Limb (tissue), 2 donors: Measurements from ENCODE around the gene PCED1A.
A peak's percentile ranks its signal among the peaks of the same experiment; 100 is the strongest.
"Not testable (repeated sequence)": the region's sequence is repeated elsewhere in the genome, so short reads cannot be mapped to it uniquely, and the experiment has no call there.

Source experiments
- DNase-seq, 2 donors: peaks; one replicate each; pipeline ENCODE4 v3.0.0-alpha.2; 2016; ENCODE audit errors: extremely low spot score in 2 of 2

Gene PCED1A

DNA sequence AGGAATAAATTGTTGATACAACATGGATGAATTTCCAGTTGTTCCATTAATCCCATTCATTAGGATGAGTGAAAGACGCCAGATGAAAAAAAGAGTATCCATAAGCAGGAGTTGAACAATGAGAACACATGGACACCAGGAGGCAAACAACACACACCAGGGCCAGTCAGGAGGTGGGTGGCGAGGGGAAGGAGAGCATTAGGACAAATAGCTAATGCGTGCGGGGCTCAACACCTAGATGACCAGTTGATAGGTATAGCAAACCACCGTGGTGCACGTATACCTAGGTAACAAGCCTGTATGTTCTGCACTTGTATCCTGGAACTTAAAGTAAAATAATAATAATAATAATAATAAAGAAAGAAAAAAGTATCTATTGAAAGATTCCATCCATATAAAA lies 11.1 kb downstream of the PCED1A start:
- no peak for DNase-seq

DNA sequence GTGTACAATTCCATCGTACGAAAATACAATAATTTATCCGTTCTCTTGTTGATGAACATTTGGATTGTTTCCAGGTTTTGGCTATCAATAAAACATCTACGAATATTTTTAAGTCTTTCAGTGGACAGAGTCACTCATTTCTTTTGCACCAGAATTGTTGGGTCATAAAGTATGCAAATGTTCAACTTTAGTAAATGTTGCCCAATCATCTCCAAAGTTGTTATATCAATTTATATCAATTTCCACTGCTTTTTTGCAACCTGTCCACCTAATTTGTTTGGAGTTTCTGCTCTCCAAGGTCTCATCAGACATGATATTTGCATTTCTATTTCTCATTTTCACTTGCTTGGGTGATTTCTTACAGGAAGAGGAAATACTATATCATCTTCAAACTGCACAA lies 13.8 kb downstream of the PCED1A start:
- DNase-seq = no peak

DNA sequence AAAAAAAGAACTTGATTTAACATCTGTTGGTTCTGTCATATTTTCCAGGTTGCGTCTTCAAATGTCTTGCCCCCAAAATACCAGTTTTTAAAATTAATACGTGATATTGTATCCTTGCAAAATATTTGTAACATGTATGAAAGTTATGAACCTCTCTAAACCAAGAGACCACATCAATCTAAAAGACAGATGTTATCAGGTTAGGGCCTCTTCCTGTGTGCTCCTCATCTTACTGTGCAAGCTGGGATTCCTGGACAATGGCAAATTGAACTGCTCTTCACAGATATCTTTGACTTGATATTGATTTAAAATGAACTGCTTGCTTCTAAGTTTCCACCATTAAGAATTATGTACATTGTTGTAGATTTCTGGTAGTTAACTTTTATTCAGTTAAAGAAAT lies 14.7 kb downstream of the PCED1A start:
- no peak for DNase-seq

DNA sequence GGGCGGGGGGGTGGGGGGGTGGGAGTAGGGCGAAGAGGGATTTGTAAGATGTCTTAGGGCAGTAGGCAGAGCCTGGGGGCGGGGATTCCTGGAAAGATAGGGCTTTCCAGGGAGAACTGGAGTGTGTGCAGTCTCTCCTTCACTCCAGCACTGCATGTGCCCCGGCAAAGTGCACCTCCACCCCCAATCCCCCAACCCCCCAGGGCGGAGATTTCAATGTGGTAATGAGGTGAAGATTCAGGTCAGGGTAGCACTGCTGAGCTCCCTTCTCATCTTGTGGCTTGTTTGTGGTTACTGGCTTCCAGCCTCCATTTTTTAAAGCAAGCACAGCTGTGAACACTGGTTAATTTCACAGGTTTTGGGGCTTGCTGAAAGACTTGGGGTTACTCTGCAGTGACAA lies 18.4 kb downstream of the PCED1A start:
- DNase-seq = no peak

DNA sequence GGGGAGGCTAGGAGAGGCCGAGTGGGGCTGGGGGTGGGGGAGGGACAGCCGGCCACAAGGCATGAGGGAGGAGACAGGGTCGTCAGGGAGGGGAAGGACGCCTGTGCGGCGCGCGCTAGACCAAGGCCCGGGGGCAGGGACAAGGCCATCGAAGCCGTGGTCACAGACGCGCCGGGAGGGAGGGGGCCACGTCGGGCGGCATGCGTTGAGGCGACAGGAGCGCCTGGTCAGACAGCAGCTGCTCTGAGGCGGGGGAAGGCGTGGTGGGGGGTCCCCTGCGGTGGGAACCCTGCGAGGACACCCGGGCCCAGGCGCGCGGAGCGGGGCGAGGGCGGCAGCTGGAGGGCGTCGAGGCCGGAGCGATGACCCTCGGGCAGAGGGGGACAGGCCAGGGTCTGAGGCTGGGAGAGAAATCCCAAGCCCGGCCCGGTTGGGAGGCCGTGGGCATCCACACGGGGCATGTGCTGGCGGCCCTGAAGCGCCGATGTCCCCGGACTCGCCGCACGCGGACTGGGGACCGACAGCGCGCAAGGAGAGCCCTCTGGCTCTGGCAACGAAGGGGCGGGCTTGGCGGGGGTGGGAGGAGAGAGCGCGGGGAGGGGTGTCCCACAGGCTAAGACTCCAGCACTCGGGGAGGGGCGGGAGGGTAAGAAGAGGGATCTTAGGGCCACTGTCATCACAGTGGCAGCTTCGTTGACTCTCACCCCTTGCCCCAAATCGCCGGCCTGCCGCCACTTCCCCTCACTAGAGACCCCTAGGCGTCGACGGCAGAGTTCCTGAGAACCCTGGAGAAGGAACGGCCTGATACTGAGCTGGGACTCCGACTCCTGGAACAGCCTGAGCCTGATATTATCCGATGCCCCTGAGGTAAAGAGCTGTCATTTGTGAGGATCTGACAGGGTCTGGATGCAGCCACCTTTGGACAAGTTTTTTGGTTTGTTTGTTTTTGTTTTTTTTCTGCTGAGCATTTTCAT lies 19.3 kb downstream of the PCED1A start:
- peak in 1 of 2 donors; percentile 40 for DNase-seq

DNA sequence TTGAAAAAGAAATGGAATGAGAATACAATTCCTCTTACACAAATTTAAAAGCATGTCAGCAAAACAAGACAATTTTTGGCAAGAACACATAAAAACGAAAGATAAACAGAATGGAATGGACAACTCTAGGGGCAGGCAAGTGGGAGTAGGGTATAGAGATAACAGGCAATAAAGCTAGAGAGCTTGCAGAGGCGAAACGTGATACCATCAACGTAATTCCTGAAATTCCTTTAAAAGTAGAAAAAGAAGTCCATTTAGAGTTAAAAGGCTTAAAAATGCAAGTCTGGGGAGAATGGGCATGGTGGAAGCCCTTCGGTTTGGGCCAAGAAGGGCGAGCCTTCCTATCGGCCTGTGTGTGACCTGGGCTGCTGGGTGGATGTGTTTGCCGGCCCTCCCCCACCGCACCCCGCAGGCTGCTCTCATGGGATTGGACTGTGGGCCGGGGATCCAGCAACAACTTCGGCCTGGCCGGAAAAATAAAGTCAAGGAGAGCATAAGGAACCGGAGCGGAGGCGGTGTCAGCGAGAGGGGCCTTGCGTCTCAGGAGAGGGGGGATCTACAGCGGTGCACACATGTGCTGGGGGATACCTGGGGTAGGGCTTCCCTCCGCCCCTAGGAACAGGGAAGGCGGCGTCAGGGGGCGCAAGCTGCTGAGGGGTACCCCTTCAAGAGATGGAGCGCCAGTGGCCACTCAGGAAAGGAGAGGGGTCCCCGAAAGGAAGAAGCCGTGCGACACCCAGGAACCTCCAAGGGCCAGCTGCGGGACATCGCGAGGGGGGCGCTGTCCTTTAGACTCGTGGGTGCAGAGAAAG lies 20.2 kb downstream of the PCED1A start:
- DNase-seq = peak in 1 of 2 donors; percentile 36

DNA sequence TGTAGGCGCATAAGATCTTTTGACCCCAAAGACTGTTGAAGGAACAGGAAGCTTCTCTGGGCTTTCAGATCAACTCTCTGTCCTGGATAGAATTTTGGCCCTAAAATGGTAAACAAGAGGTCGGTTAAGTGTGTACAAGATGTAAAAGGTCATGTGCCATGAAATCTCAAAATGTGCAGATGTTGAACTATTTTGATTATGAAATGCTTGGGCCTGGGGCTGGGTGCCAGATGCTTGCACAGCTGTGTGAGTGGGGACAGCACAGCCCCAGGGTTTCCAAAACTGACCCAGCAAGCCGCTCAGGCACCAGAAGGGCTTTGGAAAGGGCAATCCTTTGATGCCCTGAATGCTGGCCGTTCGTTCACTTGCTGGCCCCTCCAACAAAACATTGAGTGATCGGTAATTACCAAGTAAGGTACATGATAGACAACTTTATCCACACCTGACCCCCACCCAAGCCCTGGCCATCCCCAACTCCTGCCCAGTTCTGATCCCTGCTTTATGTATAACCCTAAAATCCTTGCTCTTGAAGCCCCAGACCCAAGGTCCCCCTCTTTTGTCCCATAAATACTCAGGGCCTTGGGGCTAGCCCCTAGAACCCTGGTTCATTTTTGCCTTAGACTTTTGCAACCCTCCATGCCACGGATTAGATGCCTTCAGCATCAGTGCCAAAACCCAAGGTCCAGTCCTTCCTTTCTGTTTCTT lies 22.4 kb downstream of the PCED1A start:
- no peak for DNase-seq

DNA sequence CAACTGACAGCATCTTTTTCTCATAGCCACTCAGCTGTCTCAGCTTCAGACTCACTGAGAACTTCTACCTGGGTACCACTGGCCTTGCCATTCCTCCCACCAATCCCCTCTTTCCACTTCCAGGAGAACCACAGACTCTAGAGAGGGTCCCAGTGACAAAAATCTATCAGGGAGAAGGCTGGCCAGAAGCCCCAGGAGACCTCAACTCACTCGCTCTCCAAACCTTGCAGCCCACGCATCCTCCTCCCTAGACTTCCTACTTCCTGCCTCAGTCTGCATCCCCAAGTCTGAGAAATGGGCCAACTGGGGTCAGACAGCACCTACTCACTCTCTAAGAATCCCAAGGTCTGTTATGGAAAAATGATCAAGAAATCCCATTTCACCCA lies 23.1 kb downstream of the PCED1A start:
- DNase-seq = no peak

DNA sequence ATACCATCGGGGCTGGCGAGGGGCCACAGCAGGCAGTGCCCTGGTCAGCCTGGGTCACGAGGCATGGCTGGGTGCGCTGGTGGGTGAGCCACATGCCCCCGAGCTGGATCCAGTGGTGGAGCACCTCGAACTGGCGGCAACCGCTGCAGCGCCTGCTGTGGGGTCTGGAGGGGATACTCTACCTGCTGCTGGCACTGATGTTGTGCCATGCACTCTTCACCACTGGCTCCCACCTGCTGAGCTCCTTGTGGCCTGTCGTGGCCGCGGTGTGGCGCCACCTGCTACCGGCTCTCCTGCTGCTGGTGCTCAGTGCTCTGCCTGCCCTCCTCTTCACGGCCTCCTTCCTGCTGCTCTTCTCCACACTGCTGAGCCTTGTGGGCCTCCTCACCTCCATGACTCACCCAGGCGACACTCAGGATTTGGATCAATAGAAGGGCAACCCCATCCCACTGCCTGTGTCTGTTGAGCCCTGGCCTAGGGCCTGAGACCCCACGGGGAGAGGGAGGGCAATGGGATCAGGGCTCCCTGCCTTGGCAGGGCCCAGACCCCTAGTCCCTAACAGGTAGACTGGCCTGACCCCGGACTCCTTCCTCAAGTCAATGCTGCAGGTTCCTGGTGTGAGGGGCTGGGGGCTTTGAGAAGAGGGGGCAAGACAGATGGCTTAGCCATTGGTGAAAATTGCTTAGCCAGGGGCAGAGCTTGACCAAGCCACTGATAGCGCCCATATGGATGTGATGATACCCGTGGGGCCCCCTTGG lies 23.7 kb downstream of the PCED1A start:
- DNase-seq = no peak

DNA sequence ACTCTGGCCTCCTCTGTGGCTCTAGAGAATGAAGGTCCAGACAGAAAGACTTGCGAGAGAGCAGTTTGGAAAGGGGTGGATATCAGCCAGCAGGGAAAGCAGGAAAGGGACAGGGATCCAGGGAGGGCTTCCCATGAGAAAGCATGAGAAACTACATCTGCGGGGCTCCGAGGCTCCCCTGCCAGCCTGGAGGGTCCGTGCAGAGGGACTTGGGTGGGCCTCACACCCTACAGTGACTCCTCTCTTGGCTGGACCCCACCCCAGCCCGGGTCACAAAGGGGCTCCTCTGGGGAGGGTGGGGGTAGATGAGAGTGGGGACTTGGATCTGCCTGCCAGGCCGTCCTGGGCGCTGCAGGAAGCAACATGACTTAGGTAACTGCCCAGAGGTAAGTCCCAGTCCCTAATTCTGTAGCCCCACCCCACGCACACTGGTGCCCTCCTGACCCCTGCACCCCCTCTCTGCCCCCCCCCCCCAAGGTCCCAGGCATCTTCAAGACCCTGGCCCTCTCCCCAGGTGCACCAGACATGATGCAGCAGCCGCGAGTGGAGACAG lies 24.3 kb downstream of the PCED1A start, which contains the start of gene TMEM239:
TMEM239 (plus strand) TSS at position 335 of the 553 bp plus-strand sequence; CDS start at position 526, 191 bp downstream.
- DNase-seq = no peak

DNA sequence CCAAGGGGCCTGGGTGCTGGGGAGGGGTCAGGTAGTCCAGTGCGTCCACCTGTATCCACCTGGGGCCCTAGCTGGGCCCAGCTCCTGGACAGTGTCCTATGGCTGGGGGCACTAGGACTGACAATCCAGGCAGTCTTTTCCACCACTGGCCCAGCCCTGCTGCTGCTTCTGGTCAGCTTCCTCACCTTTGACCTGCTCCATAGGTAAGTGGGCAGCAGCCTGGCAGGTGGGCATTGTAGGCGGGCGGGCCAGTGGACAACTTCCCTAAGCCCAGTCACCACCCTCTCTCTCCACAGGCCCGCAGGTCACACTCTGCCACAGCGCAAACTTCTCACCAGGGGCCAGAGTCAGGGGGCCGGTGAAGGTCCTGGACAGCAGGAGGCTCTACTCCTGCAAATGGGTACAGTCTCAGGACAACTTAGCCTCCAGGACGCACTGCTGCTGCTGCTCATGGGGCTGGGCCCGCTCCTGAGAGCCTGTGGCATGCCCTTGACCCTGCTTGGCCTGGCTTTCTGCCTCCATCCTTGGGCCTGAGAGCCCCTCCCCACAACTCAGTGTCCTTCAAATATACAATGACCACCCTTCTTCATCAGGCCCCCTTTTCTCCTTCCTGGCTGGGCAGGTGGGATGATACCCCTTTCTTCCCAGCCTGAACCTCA lies 25.1 kb downstream of the PCED1A start:
- no peak for DNase-seq

DNA sequence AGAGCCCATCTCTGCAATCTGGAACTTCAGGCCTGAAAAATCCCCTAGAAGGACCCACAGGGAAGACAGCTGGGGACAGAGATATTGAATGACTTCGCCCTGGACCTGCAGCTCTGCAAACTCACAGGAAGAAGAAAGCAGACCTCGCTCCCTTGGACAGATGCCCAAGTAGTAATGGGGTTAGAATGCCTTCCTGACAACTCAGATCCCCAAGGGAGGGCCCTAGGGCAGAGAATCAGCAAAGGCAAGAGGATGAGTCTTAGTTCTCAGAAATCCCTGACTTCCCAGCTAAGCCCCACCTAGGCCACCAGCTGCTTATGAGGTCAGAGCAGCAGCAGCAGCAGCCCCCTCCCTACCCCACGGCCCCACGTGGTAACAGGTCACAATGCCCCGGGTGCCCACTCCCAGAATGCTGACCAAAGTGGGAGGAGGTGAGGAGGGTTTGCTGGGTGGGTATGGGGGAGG lies 25.8 kb downstream of the PCED1A start, which contains the start of gene C20orf141:
C20orf141 (plus strand) TSS at position 401 of the 465 bp plus-strand sequence. CDS start 198 bp downstream, outside the sequence.
- peak in 1 of 2 donors; percentile 37 for DNase-seq

DNA sequence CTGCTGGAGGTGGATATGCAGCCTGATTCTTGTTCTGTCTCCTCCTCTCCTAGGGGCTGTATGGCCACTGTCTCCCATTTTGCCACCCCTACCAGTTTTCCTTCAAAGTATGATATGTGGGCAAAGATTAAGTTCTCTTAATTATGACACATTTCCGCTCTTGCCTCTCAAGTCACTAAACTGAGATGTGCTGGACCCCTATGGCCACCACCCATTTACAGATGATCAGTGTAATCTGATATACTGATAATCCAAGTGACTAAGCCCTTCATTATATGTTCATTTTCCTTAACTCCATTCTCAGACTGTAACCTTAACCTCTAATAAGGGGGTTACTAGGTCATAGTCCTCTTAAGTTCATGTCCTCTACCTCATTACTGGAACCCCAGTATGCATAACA lies 26.4 kb downstream of the PCED1A start:
- DNase-seq = no peak

DNA sequence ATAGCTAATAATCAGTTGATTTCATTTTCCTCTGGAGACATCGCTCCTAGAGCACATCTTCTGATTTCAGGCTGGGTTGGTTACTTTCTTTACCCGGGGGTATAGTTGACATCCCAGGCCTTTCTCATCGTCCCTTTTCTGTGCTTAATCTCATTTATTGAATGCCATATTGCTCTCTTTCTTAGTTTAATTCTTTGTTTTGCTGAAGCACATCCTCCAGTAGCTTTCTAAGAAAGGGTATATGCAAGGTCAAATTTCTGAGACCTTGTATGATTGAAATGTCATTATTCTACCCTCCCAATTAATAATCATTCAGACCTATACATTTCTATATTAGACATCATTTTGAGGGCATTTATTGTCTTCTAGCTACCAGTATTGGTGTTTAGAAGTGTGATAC lies 28.3 kb downstream of the PCED1A start:
- no peak for DNase-seq

DNA sequence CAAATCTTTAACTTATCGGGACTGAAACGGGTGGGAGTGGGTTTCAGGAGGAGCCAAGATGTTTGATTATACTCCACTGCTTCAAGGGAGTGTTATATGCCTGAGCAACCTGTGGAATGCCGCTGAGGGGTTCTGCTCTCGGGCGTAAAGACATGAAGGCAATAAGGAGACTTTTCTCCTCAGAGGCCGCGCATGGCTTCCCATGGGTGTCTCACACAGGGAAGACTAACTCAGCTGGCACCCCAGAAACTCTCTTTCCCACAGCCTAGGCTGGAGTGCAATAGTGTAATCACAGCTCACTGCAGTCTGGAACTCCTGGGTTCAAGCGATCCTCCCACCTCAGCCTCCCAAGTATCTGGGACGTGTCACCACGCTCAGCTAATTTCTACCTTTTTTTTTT lies 30.8 kb downstream of the PCED1A start:
- no peak for DNase-seq

DNA sequence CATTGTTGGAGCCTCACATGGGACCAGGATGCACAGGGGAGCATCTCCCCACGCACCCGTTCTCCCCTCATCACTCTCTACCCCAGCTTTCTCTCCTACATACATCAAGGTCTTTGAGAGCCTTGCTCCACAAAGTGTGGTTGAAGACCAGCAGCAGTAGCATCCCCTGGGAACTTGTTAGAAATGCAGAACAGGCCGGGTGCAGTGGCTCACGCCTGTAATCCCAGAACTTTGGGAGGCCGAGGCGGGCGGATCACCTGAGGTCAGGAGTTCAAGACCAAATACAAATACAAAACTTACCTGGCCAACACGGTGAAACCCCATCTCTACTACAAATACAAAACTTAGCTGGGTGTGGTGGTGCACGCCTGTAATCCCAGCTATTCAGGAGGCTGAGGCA lies 32.5 kb downstream of the PCED1A start:
- DNase-seq = not testable (repeated sequence)

DNA sequence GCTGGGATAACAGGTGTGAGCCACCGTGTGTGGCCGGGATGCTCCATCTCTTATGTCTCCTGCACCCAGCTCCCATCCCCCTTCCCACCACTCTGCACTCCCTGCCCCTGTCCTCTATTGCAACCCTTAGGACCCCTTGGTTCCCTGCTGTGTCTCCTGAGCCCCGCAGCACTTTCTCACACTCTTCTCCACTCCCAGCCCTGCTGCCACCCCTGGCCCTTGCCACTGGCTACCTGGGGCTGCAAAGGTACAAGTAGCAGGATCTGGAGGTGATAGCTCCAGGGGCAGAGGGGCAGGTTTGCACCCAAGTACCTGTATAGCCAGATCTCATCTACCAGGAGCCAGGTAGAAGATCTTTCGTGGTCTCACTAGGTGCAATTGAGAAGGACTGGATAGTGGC lies 33.4 kb downstream of the PCED1A start:
- DNase-seq = no peak

DNA sequence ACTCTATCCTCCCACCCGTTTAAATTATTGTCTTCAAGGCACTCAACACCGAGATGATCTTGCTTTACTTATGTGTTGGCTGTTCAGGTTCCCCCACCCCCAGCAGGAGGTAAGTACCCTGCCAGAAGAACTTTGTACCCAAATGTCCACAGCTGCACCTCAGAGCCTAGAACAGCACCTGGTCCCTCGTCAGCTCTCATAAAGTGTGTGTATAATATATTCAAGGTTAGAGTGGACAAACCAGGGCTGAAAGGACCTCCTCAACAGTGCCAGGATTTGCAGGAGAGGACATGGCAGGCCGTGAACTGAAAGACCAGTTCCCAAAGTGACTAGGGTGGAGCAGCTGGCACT lies 34.1 kb downstream of the PCED1A start:
- DNase-seq = no peak

DNA sequence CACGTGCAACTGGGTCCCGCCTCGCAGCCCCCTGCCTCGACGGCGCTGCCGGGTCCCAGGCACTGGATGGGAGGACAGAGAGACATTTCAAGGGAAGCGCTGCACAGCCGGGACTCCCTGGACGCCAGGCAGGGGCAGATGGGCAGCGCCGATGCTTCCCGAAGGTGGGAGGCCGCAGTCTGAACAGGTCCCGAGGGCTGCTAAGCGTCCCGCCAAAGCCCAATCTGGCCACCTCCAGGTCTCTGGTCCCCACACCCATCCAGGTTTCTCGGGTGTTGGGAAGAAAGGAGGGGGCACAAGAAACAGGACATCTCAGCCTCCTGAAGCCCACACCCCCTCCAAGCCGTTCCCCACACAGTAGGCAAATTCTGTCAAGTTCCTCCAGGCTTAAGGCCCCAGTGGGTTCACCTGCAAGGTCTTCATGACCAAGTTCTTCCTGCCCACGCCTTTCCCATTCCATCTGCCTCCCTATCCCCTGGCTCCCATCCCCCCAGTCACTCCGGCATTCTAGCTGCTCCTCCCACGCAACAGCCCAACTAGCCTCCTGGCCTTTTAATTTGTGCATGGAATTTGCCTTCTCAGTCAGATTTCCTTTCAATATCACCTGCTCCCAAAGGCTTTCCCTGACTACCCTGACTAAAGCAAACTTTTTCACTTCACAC lies 34.6 kb downstream of the PCED1A start:
- DNase-seq = no peak
